ENCODE measurements around the gene RASSF7. TPM values are rescaled to one million over a fixed set of nuclear protein-coding genes. Genes with fewer than 3 reads are reported as not detected.
"Not testable (repeated sequence)": the region's sequence is repeated elsewhere in the genome, so short reads cannot be mapped to it uniquely, and the experiment has no call there.

Gene RASSF7
- total RNA-seq, 2 experiments from 2014 or later, result 14.1 to 15.7 TPM

- H3K27ac ChIP-seq (ENCODE audit: low read depth in 1 of 2, low read length in 2 of 2), result no peak overlapping the region
- H3K4me1 ChIP-seq (ENCODE audit: insufficient read depth, low read length), result peaks cover 8% of the 10 kb centered on the region
- Mint-ChIP-seq H3K27ac (no peak overlapping the region), H3K27me3 (no peaks in the 10 kb centered on the region), H3K4me1 (ENCODE audit: low read depth) (peaks cover 4% of the 10 kb centered on the region), H3K36me3 (ENCODE audit: low read depth) (peaks cover 32% of the 10 kb centered on the region), H3K4me3 (no peak overlapping the region), H3K9me3 (peaks cover 2% of the 10 kb centered on the region)
- H3K36me3 ChIP-seq (ENCODE audit: insufficient read depth, low read length), result peaks cover 5% of the 10 kb centered on the region
- CTCF ChIA-PET, result no interaction called here
- DNase-seq (no peak), ATAC-seq (ENCODE audit: poor library complexity) (no peak)
- no peak for TF ChIP-seq CTCF (IDR thresholded peaks at IDR 0.05)
- H3K4me3 ChIP-seq (ENCODE audit: low read length), result no peak overlapping the region
- no peaks in the 10 kb centered on the region for H3K27me3 ChIP-seq (ENCODE audit: control insufficient read depth in 1 of 2, insufficient read depth in 2 of 2, low read length in 2 of 2)
- intact Hi-C loops (cut with DNase I, micrococcal nuclease), result loop anchor here in 1 of 2 experiments (10.0 kb wide), 1 partner anchor 210 kb away; the partner anchor contains the start of gene IFITM2
- POLR2A ChIA-PET, result interaction anchor here (1.2 kb wide), 1 partner anchor 307 kb away, joined by 3 read pairs; the partner anchor contains the start of genes BET1L and RIC8A
- H3K9me3 ChIP-seq (ENCODE audit: control insufficient read depth in 1 of 2, insufficient read depth in 1 of 2, low read length in 2 of 2), result peaks cover 6 to 16% of the 10 kb centered on the region in 2 experiments
These were observed 46.2 kb upstream of the RASSF7 start for GRCh38 chr11:514606-515005.

GRCh38 chr11:515131-515530 lies 45.6 kb upstream of the RASSF7 start:
- Histone ChIP-seq H3K9me3 (ENCODE audit: control insufficient read depth in 1 of 2, insufficient read depth in 1 of 2, low read length in 2 of 2) (peaks cover 6 to 16% of the 10 kb centered on the region in 2 experiments), H3K27me3 (ENCODE audit: control insufficient read depth in 1 of 2, insufficient read depth in 2 of 2, low read length in 2 of 2) (no peaks in the 10 kb centered on the region), H3K4me1 (ENCODE audit: insufficient read depth, low read length) (peaks cover 8% of the 10 kb centered on the region), H3K27ac (ENCODE audit: low read depth in 1 of 2, low read length in 2 of 2) (no peak overlapping the region), H3K36me3 (ENCODE audit: insufficient read depth, low read length) (no peaks in the 10 kb centered on the region), H3K4me3 (ENCODE audit: low read length) (no peak overlapping the region)
- H3K36me3 Mint-ChIP-seq (ENCODE audit: low read depth), result peaks cover 28% of the 10 kb centered on the region
- peaks cover 4% of the 10 kb centered on the region for H3K4me1 Mint-ChIP-seq (ENCODE audit: low read depth)
- ATAC-seq (ENCODE audit: poor library complexity) (no peak), DNase-seq (no peak)
- H3K27ac Mint-ChIP-seq, result no peak overlapping the region
- intact Hi-C loops (cut with DNase I, micrococcal nuclease), result loop anchor here in 1 of 2 experiments (10.0 kb wide), 1 partner anchor 210 kb away; the partner anchor contains the start of gene IFITM2
- H3K9me3 Mint-ChIP-seq, result peaks cover 2% of the 10 kb centered on the region
- CTCF ChIA-PET, result no interaction called here
- POLR2A ChIA-PET, result interaction anchor here (1.2 kb wide), 1 partner anchor 308 kb away, joined by 3 read pairs; the partner anchor contains the start of genes BET1L and RIC8A
- H3K27me3 Mint-ChIP-seq, result no peaks in the 10 kb centered on the region
- peak overlapping the region; percentile 10 for H3K4me3 Mint-ChIP-seq
- TF ChIP-seq CTCF (IDR thresholded peaks at IDR 0.05), result no peak

- DNase-seq (no peak), ATAC-seq (ENCODE audit: poor library complexity) (no peak)
- Mint-ChIP-seq H3K27ac (no peak overlapping the region), H3K9me3 (peaks cover 2% of the 10 kb centered on the region), H3K36me3 (ENCODE audit: low read depth) (peaks cover 25% of the 10 kb centered on the region), H3K4me3 (no peak overlapping the region), H3K4me1 (ENCODE audit: low read depth) (peaks cover 4% of the 10 kb centered on the region), H3K27me3 (no peaks in the 10 kb centered on the region)
- POLR2A ChIA-PET, result interaction anchor here (3.4 kb wide), 1 partner anchor 9 kb away, joined by 23 read pairs; the partner anchor contains the start of gene RNH1
- no peak for TF ChIP-seq CTCF (IDR thresholded peaks at IDR 0.05)
- intact Hi-C loops (cut with DNase I, micrococcal nuclease), result loop anchor here in 1 of 2 experiments (10.0 kb wide), 1 partner anchor 212 kb away; the partner anchor contains the start of gene IFITM2
- H3K4me1 ChIP-seq (ENCODE audit: insufficient read depth, low read length), result peaks cover 8% of the 10 kb centered on the region
- peaks cover 6 to 16% of the 10 kb centered on the region in 2 experiments for H3K9me3 ChIP-seq (ENCODE audit: control insufficient read depth in 1 of 2, insufficient read depth in 1 of 2, low read length in 2 of 2)
- no peaks in the 10 kb centered on the region for H3K36me3 ChIP-seq (ENCODE audit: insufficient read depth, low read length)
- H3K4me3 ChIP-seq (ENCODE audit: low read length), result no peak overlapping the region
- no peak overlapping the region for H3K27ac ChIP-seq (ENCODE audit: low read depth in 1 of 2, low read length in 2 of 2)
- no peaks in the 10 kb centered on the region for H3K27me3 ChIP-seq (ENCODE audit: control insufficient read depth in 1 of 2, insufficient read depth in 2 of 2, low read length in 2 of 2)
- CTCF ChIA-PET, result no interaction called here
These were observed 44.4 kb upstream of the RASSF7 start for GRCh38 chr11:516400-516799.

GRCh38 chr11:516918-517685 lies 43.7 kb upstream of the RASSF7 start:
- peaks cover 6 to 16% of the 10 kb centered on the region in 2 experiments for H3K9me3 ChIP-seq (ENCODE audit: control insufficient read depth in 1 of 2, insufficient read depth in 1 of 2, low read length in 2 of 2)
- H3K4me1 ChIP-seq (ENCODE audit: insufficient read depth, low read length); CTCF ChIA-PET; H3K9me3 Mint-ChIP-seq; H3K27me3 Mint-ChIP-seq; H3K27me3 ChIP-seq (ENCODE audit: control insufficient read depth in 1 of 2, insufficient read depth in 2 of 2, low read length in 2 of 2); H3K36me3 ChIP-seq (ENCODE audit: insufficient read depth, low read length); H3K27ac ChIP-seq (ENCODE audit: low read depth in 1 of 2, low read length in 2 of 2); H3K27ac Mint-ChIP-seq; H3K4me3 Mint-ChIP-seq; H3K4me1 Mint-ChIP-seq (ENCODE audit: low read depth); DNase-seq; ATAC-seq (ENCODE audit: poor library complexity); H3K4me3 ChIP-seq (ENCODE audit: low read length): not testable (repeated sequence)
- POLR2A ChIA-PET, result interaction anchor here (3.4 kb wide), 1 partner anchor 10 kb away, joined by 23 read pairs; the partner anchor contains the start of gene RNH1
- H3K36me3 Mint-ChIP-seq (ENCODE audit: low read depth), result peaks cover 20% of the 10 kb centered on the region
- intact Hi-C loops (cut with DNase I, micrococcal nuclease), result loop anchor here in 1 of 2 experiments (10.0 kb wide), 1 partner anchor 212 kb away; the partner anchor contains the start of gene IFITM2

Measured in CD4-positive, alpha-beta T cell (primary cell).